ENCODE results near the gene SGMS1.

The SGMS1 gene

DNA sequence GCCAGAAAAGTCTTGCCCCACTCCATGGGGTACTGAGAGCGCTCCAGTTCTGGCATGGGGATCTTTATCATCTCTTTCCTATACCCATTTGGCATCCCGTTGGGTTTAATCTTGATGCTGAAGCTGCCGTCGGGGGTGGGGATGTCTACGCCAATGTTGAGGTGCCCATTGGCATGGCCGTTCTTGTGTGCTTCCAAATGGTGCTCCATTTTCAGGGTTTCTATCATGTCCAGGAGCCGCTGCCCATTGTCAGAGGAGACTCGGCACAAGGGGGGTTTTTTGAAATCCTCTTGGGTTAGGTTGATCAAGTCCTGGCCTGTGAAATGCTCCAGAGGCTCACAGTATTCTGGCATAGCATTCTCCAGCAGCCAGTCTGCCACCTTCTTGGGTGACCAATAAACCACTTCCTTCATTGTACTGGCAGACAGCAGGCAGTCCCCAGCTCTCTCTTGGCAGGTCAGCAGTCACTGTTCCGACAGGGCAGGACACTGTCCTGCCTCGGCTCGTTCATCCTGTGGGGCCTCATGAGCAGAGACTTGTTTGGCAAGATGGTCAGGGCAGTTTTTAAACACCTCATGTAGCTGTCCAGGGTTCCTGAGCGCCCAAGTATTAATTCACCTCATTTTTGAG is 279.9 kb downstream of the SGMS1 start:
- no peak for DNase-seq

DNA sequence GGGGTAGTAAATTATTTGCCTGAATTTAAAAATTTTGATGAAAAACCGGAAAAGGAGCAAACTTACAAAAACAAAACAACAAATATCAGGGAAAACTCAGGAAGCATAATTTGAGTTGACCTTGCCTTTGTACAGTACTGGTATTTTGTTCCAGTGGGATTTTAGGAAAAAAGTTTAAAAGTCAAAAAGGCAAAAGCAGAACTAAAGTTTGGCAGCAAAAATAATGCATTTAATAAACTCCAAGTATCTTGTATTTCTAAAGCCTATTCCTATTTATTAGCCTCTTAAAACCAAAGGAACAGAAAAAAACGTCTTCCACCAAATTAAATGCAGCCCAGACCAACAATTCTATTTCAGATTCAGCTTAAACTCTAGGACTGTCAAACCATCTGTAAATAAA is 281.8 kb downstream of the SGMS1 start:
- DNase-seq = no peak

DNA sequence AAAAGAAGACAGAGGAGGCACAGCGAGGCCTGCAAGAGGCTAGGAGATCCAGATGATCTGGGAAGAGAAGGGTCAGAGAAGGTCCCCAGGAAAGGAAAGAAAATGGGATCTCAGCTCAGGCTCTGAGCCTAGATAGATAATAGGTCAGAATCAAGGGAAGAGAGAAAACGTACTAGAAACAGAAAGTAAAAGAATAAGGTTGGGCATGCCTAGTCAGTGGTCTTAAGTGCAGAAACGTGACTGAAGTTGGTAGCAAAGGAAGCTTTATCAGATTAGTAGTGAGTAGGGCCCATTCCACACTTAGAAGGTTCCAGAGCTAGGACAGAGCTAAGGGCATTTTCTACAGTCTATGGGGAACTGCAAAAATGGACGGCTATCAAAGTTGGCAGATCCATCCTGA is 287.6 kb downstream of the SGMS1 start:
- DNase-seq = no peak

DNA sequence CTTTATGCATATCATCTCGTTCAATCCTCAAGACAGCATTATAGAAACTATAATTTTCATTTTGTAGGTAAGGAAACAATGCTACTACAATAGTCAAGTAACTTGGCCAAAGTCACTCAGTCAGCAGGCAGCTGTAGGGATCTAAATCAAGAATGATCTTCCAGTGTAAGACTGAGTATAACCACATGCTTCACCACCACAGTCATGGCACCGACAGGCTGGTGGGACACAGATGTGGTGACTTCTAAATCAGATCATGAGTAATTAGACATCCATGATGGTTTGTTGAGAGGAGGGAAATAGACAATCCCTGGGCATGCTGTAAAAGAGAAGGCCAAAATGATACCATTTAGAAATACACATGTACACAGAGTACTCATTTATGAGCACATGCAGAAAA is 288.4 kb downstream of the SGMS1 start:
- no peak for DNase-seq

DNA sequence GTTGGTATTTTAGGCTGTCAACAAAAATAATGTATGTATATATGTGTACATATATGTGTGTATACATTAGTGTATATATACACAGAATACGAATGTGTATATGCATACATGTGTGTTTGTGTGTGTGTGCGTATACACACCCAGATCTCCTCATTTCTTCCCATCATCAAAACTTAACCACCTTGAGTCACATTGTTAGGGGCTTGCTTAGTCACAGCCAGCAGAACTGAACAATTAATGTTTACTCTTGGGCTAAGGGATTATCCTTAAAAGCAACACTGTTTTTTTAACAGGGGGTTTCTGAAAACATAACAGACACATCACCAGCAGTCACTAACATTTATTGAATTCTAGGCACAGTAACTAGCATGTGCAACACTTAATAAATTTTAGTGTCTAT is 289.5 kb downstream of the SGMS1 start:
- DNase-seq = no peak

DNA sequence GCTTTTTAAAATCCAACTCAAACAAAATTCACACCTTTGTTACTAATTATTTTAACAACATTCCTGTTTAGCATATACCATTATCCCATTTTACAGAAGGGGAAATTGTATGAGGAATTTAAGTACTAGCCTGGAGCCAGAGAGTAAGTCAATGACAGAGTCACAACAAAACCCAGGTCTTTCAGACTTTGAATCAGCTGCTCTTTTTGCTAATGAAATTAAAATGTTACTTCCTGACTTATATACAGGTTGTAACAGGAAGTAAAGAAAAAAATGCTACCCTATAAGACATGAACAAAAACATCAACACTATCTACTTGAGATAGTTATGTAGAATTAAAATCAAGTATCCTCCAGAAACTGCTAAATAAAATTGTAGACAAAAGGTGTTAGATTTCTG is 289.9 kb downstream of the SGMS1 start:
- no peak for DNase-seq

DNA sequence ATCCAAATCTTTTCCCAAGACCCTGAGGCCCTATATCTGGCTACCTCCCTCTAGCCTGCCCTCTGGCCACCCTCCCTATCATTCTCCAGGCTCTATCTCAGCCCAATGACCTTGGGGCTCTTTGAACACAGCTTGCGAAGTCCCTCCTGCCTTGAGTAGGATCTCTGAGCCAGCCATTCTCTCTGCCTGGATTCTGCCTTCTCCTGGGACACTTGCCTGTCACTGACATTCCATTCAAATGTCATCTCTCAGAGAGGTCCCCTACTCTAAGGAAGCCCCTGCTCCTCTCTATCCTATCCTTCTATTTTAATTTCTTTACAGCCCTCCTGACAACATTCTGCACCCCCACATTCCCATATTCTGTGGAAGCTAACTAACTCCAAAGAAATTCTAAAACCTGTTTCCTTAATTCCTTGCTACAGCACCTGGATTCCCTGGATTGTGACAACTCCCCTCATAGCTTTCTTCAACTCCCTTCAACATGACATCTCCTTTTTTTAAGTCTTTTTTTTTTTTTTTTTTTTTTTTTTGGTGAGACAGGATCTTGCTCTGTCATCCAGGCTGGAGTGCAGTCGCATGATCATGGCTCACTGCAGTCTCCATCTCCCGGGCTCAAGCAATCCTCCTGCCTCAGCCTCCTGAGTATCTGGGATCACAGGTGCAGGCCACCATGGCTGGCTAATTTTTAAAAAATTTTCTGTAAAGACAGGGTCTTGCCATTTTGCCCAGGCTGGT is 291.5 kb downstream of the SGMS1 start:
- DNase-seq = no peak

DNA sequence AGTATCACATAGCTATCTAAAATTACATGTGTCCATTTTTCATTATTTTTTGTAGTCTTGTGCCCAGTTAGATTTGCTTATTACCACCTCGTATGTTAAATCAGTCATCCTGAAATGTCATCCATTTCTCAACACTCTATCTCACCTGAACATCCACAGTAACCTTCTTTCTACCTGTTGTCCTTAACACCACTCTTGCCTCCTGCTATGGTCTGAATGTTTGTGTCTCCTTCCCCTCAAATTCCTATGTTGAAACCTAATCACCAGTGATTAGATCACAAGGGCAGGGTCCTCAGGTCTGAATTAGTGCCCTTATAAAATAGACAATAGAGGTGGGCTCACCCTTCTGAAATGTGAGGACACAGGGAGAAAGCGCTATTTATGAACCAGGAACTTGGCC is 292.3 kb downstream of the SGMS1 start:
- no peak for DNase-seq

DNA sequence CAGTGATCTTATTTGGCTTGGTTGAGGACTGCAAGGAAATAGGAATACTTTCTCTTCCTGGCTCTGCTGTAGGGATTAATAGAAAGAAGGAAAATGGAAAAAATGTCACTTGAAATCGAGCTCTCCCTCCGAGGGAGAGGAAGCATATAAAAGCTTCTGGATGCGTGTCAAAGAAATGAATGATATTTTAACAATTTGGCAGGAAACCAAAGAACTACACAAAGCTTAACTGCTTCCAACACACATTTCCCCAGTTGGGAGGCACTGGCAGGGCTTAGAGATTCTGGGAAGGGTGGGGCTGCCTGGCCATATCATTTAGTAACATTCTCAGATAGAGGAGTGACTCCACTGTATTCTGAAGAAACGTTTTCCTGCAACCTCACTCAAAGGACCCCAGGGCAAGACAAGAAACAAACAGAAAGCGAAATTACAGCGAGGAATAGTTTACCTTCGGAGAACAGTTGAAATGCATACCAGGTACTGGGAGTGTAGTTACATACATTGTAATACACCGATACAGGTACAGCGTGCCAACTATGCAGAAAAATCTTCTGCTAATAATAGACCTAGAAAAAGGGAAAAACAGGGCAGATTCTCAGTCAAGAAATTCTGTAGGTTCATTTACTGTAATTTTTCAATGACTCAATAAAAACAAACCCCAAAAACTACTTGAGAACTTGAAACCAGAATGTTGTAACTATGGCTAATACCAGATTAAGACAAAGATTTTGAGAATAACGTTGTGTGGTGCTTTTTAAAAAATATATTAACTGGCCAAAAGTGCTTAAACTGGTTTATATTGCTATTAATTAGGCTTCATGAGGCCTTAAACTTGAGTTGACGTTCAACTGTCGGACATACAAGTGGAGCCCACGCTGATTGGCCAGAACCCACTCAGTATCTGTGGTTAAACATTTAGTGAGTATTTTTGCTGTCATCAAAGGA is 296.7 kb downstream of the SGMS1 start:
- DNase-seq = no peak

DNA sequence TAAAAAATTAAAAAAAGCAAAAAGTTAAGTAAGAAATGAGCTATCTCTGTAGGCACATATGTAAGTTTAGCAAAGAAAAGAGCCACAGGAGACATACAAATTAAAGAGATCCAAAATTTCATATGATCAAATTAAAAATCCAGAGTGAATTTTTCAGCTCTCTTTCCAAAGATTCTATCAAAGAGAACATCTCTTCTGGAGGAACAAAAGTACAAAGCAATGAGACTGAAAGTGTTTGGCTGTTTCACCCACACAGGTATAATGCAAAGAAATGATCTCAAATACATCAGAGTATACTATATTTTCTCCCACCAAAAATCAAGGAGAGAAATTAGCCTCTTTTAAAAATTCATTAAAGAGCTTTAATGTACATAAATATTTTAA is 297.6 kb downstream of the SGMS1 start:
- DNase-seq = no peak

DNA sequence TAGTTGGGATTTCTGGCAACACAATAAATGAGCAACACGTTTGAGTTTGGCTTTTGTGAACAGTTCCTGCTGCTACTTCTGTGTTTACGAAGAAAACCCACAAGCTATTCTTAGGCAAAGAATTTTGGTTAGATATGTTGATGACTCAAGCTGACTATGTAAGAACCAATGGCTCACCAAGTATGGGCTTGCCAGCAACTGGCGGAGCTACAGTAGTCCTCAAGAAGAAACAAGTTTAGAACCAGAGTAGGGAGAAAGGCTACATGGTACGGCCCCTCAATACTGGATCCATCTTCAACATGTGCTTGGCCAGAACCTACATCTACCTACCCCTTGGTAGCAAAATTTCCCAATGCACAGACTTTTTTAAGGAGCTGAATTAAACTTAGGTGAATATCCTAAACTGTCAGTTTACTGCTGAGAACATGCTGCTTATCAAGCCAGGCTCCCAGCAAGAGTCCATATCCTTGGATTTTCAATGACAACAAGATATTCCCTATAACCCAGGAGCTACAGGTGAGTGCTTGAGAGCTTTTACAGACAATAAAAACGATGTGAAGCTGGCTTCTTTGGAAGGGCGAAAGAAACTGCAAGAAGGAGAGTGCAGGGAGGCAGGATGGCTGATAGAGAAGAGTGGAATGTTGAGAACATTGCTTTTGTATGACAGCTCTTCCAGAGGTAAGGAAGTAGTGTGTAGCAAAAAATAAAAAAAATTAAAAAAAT is 298.1 kb downstream of the SGMS1 start:
- no peak for DNase-seq

DNA sequence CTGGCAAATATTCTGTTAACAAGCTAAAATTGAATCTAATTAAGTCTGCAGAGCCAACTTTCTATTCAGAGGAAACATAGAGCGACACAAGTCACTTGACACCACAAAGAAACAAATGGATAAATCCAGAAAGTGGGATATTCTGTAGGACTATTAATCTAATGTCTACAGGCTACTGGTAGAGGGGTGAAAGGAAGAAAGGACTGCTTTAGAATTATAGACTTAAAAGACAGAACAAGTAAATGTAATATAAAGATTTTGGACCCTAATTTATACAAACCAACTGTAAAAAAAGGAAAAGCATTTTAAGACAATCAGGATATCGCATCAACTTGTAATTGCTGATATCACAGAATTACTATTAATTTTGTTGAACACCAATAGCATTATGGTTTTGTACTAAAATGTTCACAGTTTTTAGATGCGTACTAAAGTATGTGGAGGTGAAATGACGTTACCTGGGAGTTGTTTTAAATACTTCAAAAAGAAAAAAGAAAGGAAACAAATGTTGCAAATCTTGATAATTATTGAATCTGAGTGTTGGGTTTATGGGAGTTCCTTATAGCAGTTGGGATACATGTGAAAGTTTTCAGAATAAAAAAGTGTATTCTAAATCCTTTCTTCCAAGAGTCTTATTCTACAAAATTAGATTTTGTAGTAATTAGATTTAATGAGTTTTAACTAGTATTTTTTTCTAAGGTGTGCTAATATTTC is 298.9 kb downstream of the SGMS1 start:
- no peak for DNase-seq

DNA sequence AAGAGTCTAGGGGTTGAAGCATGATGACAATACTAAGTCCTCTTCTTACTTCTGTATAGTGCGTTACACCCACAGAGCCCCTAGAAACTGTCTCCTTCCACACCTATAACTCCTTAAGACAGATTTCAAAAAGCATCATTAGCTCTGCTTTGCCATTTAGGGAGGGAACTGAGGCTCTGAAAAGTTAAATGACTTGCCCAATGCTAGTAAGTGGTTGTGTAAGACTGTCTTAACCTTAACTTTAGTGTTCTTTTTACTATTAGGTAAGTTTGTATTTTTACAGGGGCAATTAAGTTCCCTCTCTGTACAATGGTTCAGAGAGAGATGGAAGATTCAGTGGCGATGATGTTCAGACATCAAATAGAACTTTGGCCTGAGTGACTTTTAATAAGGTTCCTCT is 299.7 kb downstream of the SGMS1 start:
- no peak for DNase-seq

DNA sequence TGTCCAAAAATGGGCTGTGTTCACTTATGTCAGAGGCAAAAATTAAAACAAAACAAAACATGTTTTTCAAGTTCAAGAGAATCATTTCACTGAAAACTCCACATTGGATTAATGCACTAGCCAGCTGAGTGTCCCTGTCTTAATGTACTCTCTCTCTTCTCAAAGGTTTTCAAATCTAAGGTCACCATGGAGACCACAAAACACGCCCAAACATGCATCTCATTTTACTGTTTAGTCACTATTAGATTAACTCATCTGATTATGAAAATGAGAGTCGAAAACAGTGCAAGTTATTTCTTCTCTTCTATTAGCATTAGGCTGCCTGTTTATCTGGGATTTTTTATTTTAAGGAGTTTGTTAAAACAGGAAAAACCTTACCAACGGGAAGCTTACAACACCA is 301.7 kb downstream of the SGMS1 start:
- DNase-seq = no peak

DNA sequence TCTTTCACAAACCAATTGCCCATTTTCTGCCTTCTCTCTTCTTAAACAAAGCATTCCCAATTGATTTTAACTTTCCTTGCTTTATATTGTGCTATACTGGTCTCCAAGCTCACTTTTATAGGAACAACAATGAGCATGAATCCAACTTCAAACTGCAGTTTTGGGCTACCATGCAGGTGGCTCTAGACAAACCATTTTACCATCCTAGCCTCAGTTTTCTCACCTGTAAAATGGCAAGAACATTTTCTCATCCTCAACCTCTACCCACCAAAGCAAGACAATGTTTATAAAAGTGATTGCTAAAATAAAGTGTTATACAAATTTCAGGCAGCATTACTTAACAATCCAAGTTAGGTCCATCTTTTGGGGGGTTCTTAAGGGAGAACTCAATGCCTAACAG is 305.6 kb downstream of the SGMS1 start:
- no peak for DNase-seq

DNA sequence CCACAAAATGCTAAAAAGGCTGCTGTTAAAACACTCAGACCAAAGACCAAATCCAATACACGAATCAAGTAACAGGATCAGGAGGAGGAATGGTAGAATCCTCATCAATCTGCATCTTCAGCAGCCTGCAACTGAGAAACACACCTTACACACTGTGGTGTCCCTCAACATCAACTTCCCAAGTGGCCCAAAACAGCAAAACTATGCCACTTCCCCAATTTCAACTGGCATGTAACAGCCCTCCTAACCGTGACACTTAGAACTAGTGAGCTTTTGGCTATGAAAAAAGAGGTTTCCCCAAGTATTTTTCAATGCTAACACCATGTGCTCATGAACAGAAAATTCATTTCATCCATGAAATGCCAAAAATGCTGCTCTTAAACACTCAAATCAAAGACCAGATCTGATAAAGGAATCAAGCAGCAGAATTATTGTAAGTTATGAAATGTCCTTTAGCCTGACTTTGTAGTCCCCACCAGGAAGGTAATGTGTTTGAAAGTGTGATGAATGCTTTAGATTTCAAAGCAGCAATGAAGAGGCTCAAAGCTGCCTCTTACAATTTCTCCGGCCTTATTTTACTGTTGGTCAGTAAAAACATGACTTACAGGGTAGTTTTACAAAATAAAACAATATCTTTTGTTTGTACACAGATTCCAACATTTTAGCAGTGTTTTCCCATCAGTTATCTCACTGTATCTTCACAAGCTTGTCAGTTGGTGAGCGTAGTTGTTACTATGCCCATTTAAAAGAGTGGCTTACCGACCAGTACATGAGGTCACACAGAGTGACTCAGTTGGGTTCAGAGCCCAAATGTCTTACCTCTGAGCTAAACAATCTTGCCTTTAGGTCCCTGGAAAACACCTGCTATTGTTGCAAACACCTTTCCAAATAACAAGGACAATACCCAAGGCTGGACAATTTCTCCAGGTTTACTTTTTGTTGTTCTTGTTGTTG is 306.8 kb downstream of the SGMS1 start:
- no peak for DNase-seq

DNA sequence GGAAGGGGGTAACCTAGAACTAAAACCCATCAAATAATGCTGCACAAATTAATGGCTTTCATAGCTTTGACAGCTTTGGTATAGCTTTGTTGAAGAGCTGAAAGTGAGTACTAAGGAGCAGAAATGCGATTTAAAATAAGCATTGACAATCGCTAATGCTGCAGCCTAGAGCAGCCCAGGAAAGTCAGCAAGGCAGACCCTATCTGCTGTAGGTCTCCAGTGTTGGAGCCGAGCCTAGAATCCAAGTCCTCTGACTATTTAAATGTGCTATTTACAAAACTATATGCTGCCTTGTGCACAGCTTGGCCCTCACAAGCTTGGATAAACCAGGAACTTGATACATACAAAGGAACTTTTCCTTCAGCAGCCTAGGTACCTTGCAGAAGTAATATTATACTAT is 307.6 kb downstream of the SGMS1 start:
- DNase-seq = no peak

DNA sequence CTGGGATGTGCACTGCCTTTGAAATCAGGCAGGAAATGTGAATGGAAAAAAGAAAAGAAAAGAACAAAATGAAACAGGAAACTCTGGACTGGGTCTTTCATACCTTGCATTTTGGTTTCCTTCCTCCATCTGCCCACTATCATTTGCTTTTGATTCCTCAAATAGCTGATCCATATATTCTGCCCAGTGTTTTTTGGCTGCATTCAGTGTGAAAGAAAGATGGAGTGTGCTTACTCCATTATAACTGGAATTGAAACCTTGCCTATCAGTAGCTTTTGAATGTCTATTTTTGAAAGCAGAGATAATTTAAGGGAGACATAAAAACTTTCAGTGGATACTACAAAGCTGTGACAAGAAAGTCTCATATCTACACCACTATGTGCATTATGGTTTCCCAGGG is 308.3 kb downstream of the SGMS1 start:
- no peak for DNase-seq

DNA sequence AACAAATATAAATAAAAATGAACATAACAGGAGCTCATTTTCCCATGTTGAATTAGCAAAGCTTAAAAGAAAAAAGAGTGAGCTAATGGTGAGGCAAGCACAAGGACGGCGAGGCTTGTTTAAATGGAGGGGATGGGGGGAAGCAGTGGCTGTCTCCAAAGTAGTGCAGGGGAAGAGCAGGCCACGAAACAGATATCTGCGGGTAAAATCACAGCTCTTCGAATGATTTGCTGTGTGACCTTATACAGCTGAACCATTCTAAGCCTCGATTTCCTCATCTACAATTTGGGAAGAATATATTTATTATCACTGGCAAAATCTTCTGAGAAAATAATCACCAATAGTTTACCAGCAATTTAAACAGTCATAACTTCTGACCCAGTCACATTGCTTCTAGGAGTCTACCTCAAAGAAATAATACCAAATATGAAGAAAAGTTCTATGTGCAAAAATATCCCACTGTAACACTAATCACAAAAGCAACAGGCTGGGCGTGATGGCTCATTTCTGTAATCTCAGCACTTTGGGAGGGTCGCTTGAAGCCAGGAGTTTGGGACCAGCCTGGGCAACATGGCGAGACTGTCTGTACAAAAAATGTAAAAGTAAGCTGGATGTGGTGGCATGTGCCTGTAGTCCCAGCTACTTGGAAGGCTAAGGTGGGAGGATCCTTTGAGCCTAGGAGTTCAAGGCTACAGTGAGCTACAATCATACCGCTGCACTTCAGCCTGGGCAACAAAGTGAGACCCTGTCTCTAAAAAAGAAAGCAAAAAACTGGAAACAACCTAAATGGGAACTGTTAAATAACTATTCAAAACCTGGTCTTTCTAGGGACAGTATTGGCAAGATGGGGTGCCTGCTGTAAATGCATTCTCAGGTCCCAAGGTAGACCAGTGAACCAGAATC is 309.3 kb downstream of the SGMS1 start:
- DNase-seq = no peak
